ENCODE measurements around the gene RNF183. TPM values are rescaled to one million over a fixed set of nuclear protein-coding genes. Genes with fewer than 3 reads are reported as not detected.
"Not testable (repeated sequence)": the region's sequence is repeated elsewhere in the genome, so short reads cannot be mapped to it uniquely, and the experiment has no call there.

The RNF183 gene
- total RNA-seq, 1 donor from 2014 or later: 0.26 TPM

DNA sequence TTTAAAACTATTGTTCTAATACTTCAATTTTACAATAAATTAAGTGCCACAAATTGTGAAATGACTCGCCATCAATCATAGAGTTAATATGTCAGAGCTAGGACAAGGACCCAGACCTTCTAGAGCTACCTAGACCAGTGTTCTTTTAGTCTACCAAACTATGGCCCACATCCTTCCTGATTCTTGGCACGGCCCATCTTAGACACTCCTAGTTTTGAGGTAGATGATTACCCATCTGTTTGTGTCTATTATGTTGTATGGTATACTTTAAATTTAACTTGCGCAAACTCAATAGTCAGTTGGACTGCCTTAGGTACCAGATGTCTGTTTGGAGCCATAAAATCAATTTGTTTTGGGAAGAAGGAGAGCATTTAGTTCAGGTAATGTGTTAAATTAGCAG, 45.3 kb downstream of the RNF183 start:
- H3K36me3 ChIP-seq (ENCODE audit: control insufficient read depth, insufficient read depth, low read length): peaks cover 5% of the 10 kb centered on the region
- TF ChIP-seq, protein P1, sequence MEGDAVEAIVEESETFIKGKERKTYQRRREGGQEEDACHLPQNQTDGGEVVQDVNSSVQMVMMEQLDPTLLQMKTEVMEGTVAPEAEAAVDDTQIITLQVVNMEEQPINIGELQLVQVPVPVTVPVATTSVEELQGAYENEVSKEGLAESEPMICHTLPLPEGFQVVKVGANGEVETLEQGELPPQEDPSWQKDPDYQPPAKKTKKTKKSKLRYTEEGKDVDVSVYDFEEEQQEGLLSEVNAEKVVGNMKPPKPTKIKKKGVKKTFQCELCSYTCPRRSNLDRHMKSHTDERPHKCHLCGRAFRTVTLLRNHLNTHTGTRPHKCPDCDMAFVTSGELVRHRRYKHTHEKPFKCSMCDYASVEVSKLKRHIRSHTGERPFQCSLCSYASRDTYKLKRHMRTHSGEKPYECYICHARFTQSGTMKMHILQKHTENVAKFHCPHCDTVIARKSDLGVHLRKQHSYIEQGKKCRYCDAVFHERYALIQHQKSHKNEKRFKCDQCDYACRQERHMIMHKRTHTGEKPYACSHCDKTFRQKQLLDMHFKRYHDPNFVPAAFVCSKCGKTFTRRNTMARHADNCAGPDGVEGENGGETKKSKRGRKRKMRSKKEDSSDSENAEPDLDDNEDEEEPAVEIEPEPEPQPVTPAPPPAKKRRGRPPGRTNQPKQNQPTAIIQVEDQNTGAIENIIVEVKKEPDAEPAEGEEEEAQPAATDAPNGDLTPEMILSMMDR (IDR thresholded peaks at IDR 0.05; ENCODE audit: insufficient read depth, low read length, severe bottlenecking): no peak
- no peak overlapping the region for H3K4me3 ChIP-seq (ENCODE audit: low read depth, low read length)
- H3K27me3 ChIP-seq (ENCODE audit: control insufficient read depth, insufficient read depth, low read length): no peaks in the 10 kb centered on the region
- DNase-seq (ENCODE audit: low read depth) (no peak), FAIRE-seq (no peak)

GRCh38 chr9:113255438-113255837, 47.7 kb downstream of the RNF183 start:
- no peaks in the 10 kb centered on the region for H3K27me3 ChIP-seq (ENCODE audit: control insufficient read depth, insufficient read depth, low read length)
- H3K4me3 ChIP-seq (ENCODE audit: low read depth, low read length): no peak overlapping the region
- DNase-seq (ENCODE audit: low read depth) (no peak), FAIRE-seq (no peak)
- peaks cover 5% of the 10 kb centered on the region for H3K36me3 ChIP-seq (ENCODE audit: control insufficient read depth, insufficient read depth, low read length)
- TF ChIP-seq, protein P1 (IDR thresholded peaks at IDR 0.05; ENCODE audit: insufficient read depth, low read length, severe bottlenecking): no peak

DNA sequence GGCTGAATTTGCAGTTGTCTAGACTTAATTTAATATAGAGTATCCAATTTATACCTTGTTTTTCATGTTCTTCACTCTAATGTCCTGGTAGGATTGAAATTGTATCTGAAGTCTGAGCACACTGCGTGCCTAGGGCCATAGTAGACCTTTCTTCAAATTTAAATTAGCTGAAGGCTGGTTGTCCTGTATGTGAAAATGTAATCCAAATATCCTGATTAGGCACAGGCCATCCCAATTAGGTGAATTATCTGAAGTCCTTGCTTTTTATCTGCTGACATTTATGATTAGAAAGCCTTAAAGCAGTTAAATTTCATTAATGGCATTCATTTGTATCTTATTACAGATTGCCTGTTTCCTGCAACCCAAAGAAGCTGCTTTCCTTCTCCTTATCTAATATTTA, 48.2 kb downstream of the RNF183 start:
- Histone ChIP-seq H3K27me3 (ENCODE audit: control insufficient read depth, insufficient read depth, low read length) (no peaks in the 10 kb centered on the region), H3K4me3 (ENCODE audit: low read depth, low read length) (no peak overlapping the region), H3K36me3 (ENCODE audit: control insufficient read depth, insufficient read depth, low read length) (peaks cover 2% of the 10 kb centered on the region)
- FAIRE-seq (no peak), DNase-seq (ENCODE audit: low read depth) (no peak)
- TF ChIP-seq, protein P1 (IDR thresholded peaks at IDR 0.05; ENCODE audit: insufficient read depth, low read length, severe bottlenecking): no peak

DNA sequence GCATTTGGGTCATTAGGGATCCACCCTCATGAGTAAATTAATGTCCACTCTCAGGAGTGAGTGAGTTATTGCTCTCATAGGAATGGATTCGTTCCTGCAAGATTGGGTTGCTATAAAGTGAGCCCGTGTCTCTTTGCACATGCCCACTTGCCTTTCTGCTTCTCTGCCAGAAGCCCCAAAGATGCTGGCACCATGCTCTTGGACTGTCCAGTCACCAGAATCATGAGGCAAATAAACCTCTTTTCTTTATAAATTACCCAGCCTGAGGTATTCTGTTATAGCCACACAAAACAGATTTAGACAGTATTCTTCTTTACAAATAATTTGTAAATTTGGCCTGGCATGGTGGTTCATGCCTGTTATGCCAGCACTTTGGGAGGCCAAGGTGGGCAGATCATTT, 52.4 kb downstream of the RNF183 start:
- H3K36me3 ChIP-seq (ENCODE audit: control insufficient read depth, insufficient read depth, low read length): no peaks in the 10 kb centered on the region
- H3K4me3 ChIP-seq (ENCODE audit: low read depth, low read length): no peak overlapping the region
- DNase-seq (ENCODE audit: low read depth) (no peak), FAIRE-seq (no peak)
- TF ChIP-seq, protein P1 (IDR thresholded peaks at IDR 0.05; ENCODE audit: insufficient read depth, low read length, severe bottlenecking): no peak
- H3K27me3 ChIP-seq (ENCODE audit: control insufficient read depth, insufficient read depth, low read length): no peaks in the 10 kb centered on the region

DNA sequence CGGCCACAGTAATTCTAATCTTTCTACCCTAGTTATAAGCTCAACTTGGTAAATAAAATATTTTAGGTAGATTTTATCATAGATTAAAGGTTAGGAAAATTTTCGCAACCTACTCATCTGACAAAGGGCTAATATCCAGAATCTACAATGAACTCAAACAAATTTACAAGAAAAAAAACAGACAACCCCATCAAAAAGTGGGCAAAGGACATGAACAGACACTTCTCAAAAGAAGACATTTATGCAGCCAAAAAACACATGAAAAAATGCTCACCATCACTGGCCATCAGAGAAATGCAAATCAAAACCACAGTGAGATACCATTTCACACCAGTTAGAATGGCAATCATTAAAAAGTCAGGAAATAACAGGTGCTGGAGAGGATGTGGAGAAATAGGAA, 53.5 kb downstream of the RNF183 start:
- DNase-seq (ENCODE audit: low read depth); H3K4me3 ChIP-seq (ENCODE audit: low read depth, low read length); FAIRE-seq; H3K36me3 ChIP-seq (ENCODE audit: control insufficient read depth, insufficient read depth, low read length); H3K27me3 ChIP-seq (ENCODE audit: control insufficient read depth, insufficient read depth, low read length): not testable (repeated sequence)

DNA sequence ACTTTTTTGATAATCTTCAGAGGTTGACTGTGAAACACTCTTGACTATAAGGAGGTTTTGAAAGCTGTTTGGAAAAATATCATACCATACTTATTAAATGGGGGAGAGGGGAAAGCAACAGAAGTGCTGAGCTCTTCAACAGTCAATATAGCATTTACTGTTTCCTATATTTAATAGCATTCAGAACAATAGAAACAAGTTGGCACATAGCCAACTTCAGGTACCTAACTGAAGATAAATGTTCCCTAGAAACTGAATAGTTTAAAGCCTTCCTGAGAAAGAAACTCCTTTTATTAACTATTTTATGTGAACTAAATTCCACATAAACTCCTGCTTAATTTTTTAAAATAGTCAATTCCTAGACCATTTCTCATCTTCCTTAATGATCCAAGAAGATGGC, 55.5 kb downstream of the RNF183 start:
- no peak for FAIRE-seq
- no peak for DNase-seq (ENCODE audit: low read depth)
- no peaks in the 10 kb centered on the region for H3K27me3 ChIP-seq (ENCODE audit: control insufficient read depth, insufficient read depth, low read length)
- no peak overlapping the region for H3K4me3 ChIP-seq (ENCODE audit: low read depth, low read length)
- H3K36me3 ChIP-seq (ENCODE audit: control insufficient read depth, insufficient read depth, low read length): no peaks in the 10 kb centered on the region
- TF ChIP-seq, protein P1 (IDR thresholded peaks at IDR 0.05; ENCODE audit: insufficient read depth, low read length, severe bottlenecking): no peak

Other genes with a start within 250 kb of the RNF183 start
- gene ZFP37, start 246.7 kb downstream of the RNF183 start, total RNA-seq: 0.77 and 0.79 TPM in 2 replicates
- 25.1 and 42.6 TPM in 2 replicates for gene SLC31A2, start 152.4 kb downstream of the RNF183 start, total RNA-seq
- gene FKBP15, start 82.1 kb downstream of the RNF183 start, total RNA-seq: 11.1 and 12.9 TPM in 2 replicates
- 29.7 and 50.1 TPM in 2 replicates for gene SLC31A1, start 81.8 kb downstream of the RNF183 start, total RNA-seq
- 24.7 and 30.6 TPM in 2 replicates for gene CDC26, start 27.8 kb downstream of the RNF183 start, total RNA-seq
- 34.7 and 45.3 TPM in 2 replicates for gene PRPF4, start 27.7 kb downstream of the RNF183 start, total RNA-seq
- gene WDR31, start 36.9 kb upstream of the RNF183 start, total RNA-seq: 1.6 and 4.6 TPM in 2 replicates
- gene BSPRY, start 46.2 kb upstream of the RNF183 start, total RNA-seq: 1.8 and 20.4 TPM in 2 replicates
- gene HDHD3, start 73.6 kb upstream of the RNF183 start, total RNA-seq: 14.5 and 18.2 TPM in 2 replicates
- 3.2 and 3.7 TPM in 2 replicates for gene ALAD, start 97.9 kb upstream of the RNF183 start, total RNA-seq
- gene POLE3, start 107.3 kb upstream of the RNF183 start, total RNA-seq: 41.0 and 46.6 TPM in 2 replicates
- gene C9orf43, start 107.4 kb upstream of the RNF183 start, total RNA-seq: 0.13 and 0.53 TPM in 2 replicates
- gene RGS3, start 160.4 kb upstream of the RNF183 start, total RNA-seq: 22.1 and 36.2 TPM in 2 replicates